Stimulated activated CD8-positive, alpha-beta memory T cell treated with anti-CD3 and anti-CD28 coated beads, Interleukin-15, amount 100 ng/mL, for 1 hour (primary cell): ENCODE measurements around the gene ENPP1.
A peak's percentile ranks its signal among the peaks of the same experiment; 100 is the strongest.
"Not testable (repeated sequence)": the region's sequence is repeated elsewhere in the genome, so short reads cannot be mapped to it uniquely, and the experiment has no call there.

Experiments used
- DNase-seq: peaks from one replicate; pipeline ENCODE4 v3.0.0-alpha.2; 2020; ENCODE audit warnings: low read depth

Gene ENPP1

GRCh38 chr6:131877999-131878789 is 70.4 kb downstream of the ENPP1 start:
- DNase-seq, result no peak

- no peak for DNase-seq
Measured at GRCh38 chr6:131883016-131883415, 75.2 kb downstream of the ENPP1 start.

- DNase-seq, result no peak
Measured at GRCh38 chr6:131885237-131885636, 77.4 kb downstream of the ENPP1 start.

- no peak for DNase-seq
Measured at GRCh38 chr6:131886517-131886916, 78.7 kb downstream of the ENPP1 start.

GRCh38 chr6:131890091-131890490 is 82.3 kb downstream of the ENPP1 start:
- no peak for DNase-seq

GRCh38 chr6:131893198-131893597 is 85.4 kb downstream of the ENPP1 start:
- DNase-seq, result no peak

GRCh38 chr6:131894493-131895424 is 86.9 kb downstream of the ENPP1 start:
- no peak for DNase-seq

GRCh38 chr6:131897050-131897435 is 89.2 kb downstream of the ENPP1 start:
- no peak for DNase-seq

GRCh38 chr6:131897621-131898020 is 89.8 kb downstream of the ENPP1 start:
- no peak for DNase-seq

GRCh38 chr6:131898718-131899117 is 90.9 kb downstream of the ENPP1 start:
- no peak for DNase-seq

- DNase-seq, result no peak
Measured at GRCh38 chr6:131900231-131900630, 92.4 kb downstream of the ENPP1 start.

- DNase-seq, result not testable (repeated sequence)
Measured at GRCh38 chr6:131901326-131901873, 93.6 kb downstream of the ENPP1 start.

GRCh38 chr6:131903734-131904133 is 95.9 kb downstream of the ENPP1 start:
- DNase-seq, result not testable (repeated sequence)

- DNase-seq, result not testable (repeated sequence)
Measured at GRCh38 chr6:131908787-131909186, 101.0 kb downstream of the ENPP1 start.

GRCh38 chr6:131909408-131910218 is 101.8 kb downstream of the ENPP1 start:
- DNase-seq, result peak; percentile 65

GRCh38 chr6:131910219-131910589 is 102.4 kb downstream of the ENPP1 start:
- no peak for DNase-seq

GRCh38 chr6:131910956-131911355 is 103.1 kb downstream of the ENPP1 start:
- DNase-seq, result no peak

GRCh38 chr6:131911951-131912350 is 104.1 kb downstream of the ENPP1 start:
- DNase-seq, result no peak

- no peak for DNase-seq
Measured at GRCh38 chr6:131914234-131914633, 106.4 kb downstream of the ENPP1 start.

- DNase-seq, result peak; percentile 5
Measured at GRCh38 chr6:131914967-131915751, 107.3 kb downstream of the ENPP1 start.
